GM12891 (cell line): Measurements from ENCODE around the gene ROBO1.

Experiments
- POLR2A ChIP-seq: IDR thresholded peaks from 2 replicates; pipeline ENCODE4 v1.6.1; 2011; ENCODE audit warnings: low read depth, low read length, control low read depth
- POLR2AphosphoS5 ChIP-seq: IDR thresholded peaks from 2 replicates; pipeline ENCODE4 v1.6.1; 2011; ENCODE audit warnings: low read depth, low read length, control low read depth
- POU2F2 ChIP-seq: IDR thresholded peaks from 2 replicates; pipeline ENCODE4 v1.6.1; 2011; ENCODE audit warnings: low read depth, mild to moderate bottlenecking, control low read depth, low read length, moderate library complexity
- SPI1 ChIP-seq: IDR thresholded peaks from 2 replicates; pipeline ENCODE4 v1.6.1; 2011; ENCODE audit warnings: low read depth, low read length, control low read depth
- TAF1 ChIP-seq: IDR thresholded peaks from 2 replicates; pipeline ENCODE4 v1.6.1; 2011; ENCODE audit warnings: low read depth, low read length, control low read depth

DNA sequence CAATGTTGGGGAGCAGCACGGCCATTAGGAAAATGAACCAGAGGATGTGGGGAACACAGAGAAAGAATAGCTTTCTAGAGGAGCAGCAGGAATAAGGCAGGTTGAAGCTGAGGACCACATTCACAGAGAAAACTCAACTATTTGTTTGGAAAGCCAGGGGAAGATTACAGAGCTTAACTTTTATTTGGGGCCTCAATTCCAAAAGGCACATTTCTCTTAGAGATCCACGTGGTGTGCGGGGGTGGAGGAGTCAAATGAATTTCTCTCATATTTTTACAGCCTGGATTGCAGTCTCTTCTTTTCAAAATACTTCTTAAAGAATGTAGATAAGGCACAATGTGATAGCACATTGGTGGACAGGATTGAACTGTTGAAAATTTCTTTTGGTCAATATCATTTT is 253.7 kb downstream of the ROBO1 start:
- TF ChIP-seq POLR2A: no peak
- TF ChIP-seq TAF1: no peak
- TF ChIP-seq POLR2AphosphoS5: no peak
- TF ChIP-seq SPI1: no peak
- TF ChIP-seq POU2F2: no peak
